ENCODE data around the gene PADI2. TPM values are rescaled to one million over a fixed set of nuclear protein-coding genes. Genes with fewer than 3 reads are reported as not detected.
"Not testable (repeated sequence)": the region's sequence is repeated elsewhere in the genome, so short reads cannot be mapped to it uniquely, and the experiment has no call there.

Gene PADI2
- total RNA-seq, 1 donor from 2014 or later: 3.5 TPM

- no peak overlapping the region for H3K27ac Mint-ChIP-seq
Measured at GRCh38 chr1:17065666-17066065, 53.6 kb downstream of the PADI2 start.

GRCh38 chr1:17062751-17063150 is 56.5 kb downstream of the PADI2 start:
- not testable (repeated sequence) for H3K4me3 Mint-ChIP-seq; H3K27ac Mint-ChIP-seq; H3K36me3 Mint-ChIP-seq; H3K27me3 Mint-ChIP-seq; H3K9me3 Mint-ChIP-seq; DNase-seq (ENCODE audit: extremely low spot score, unreplicated experiment)
- H3K4me1 Mint-ChIP-seq (ENCODE audit: unreplicated experiment): peaks cover 25% of the 10 kb centered on the region

More at GRCh38 chr1:17065666-17066065, 53.6 kb downstream of the PADI2 start:
- Mint-ChIP-seq H3K9me3 (no peaks in the 10 kb centered on the region), H3K4me3 (no peak overlapping the region), H3K27me3 (no peaks in the 10 kb centered on the region), H3K4me1 (ENCODE audit: unreplicated experiment) (peaks cover 11% of the 10 kb centered on the region), H3K36me3 (no peaks in the 10 kb centered on the region)
- no peak for DNase-seq (ENCODE audit: extremely low spot score, unreplicated experiment)
- TF ChIP-seq CTCF (conservative IDR thresholded peaks at IDR 0.05): no peak

GRCh38 chr1:17061892-17062291 is 57.4 kb downstream of the PADI2 start:
- H3K27ac Mint-ChIP-seq: no peak overlapping the region
- no peak overlapping the region for H3K4me3 Mint-ChIP-seq
- no peaks in the 10 kb centered on the region for H3K27me3 Mint-ChIP-seq
- DNase-seq (ENCODE audit: extremely low spot score, unreplicated experiment): no peak
- peaks cover 25% of the 10 kb centered on the region for H3K4me1 Mint-ChIP-seq (ENCODE audit: unreplicated experiment)
- no peak for TF ChIP-seq CTCF (conservative IDR thresholded peaks at IDR 0.05)
- H3K36me3 Mint-ChIP-seq: no peaks in the 10 kb centered on the region
- H3K9me3 Mint-ChIP-seq: no peaks in the 10 kb centered on the region

- Mint-ChIP-seq H3K27me3 (no peaks in the 10 kb centered on the region), H3K4me1 (ENCODE audit: unreplicated experiment) (peaks cover 25% of the 10 kb centered on the region), H3K36me3 (no peaks in the 10 kb centered on the region), H3K9me3 (no peaks in the 10 kb centered on the region), H3K27ac (no peak overlapping the region), H3K4me3 (no peak overlapping the region)
- no peak for DNase-seq (ENCODE audit: extremely low spot score, unreplicated experiment)
- no peak for TF ChIP-seq CTCF (conservative IDR thresholded peaks at IDR 0.05)
Measured at GRCh38 chr1:17061486-17061885, 57.8 kb downstream of the PADI2 start.

- Mint-ChIP-seq H3K4me3 (no peak overlapping the region), H3K9me3 (no peaks in the 10 kb centered on the region), H3K4me1 (ENCODE audit: unreplicated experiment) (peaks cover 28% of the 10 kb centered on the region), H3K36me3 (no peaks in the 10 kb centered on the region), H3K27me3 (no peaks in the 10 kb centered on the region), H3K27ac (no peak overlapping the region)
- TF ChIP-seq CTCF (conservative IDR thresholded peaks at IDR 0.05): no peak
- no peak for DNase-seq (ENCODE audit: extremely low spot score, unreplicated experiment)
Measured at GRCh38 chr1:17060306-17060749, 58.9 kb downstream of the PADI2 start.

- no peak for DNase-seq (ENCODE audit: extremely low spot score, unreplicated experiment)
- H3K4me3 Mint-ChIP-seq: no peak overlapping the region
- no peaks in the 10 kb centered on the region for H3K27me3 Mint-ChIP-seq
- no peaks in the 10 kb centered on the region for H3K36me3 Mint-ChIP-seq
- H3K9me3 Mint-ChIP-seq: no peaks in the 10 kb centered on the region
- H3K4me1 Mint-ChIP-seq (ENCODE audit: unreplicated experiment): peaks cover 30% of the 10 kb centered on the region
- H3K27ac Mint-ChIP-seq: no peak overlapping the region
- peak; percentile 84 for TF ChIP-seq CTCF (conservative IDR thresholded peaks at IDR 0.05)
Measured at GRCh38 chr1:17059391-17060305, 59.6 kb downstream of the PADI2 start.
